Endothelial cell of umbilical vein (primary cell): Measurements from ENCODE around the gene CTSA. TPM values are rescaled to one million over a fixed set of nuclear protein-coding genes. Genes with fewer than 3 reads are reported as not detected.
A peak's percentile ranks its signal among the peaks of the same experiment; 100 is the strongest.

Experiments
- BruUV-seq: library from RNA; stranded (reverse); fragments of 400-500 nt; replicated peaks from 2 replicates; lab custom pipeline; 2021; lab: Mats Ljungman, UMichigan
- CTCF ChIA-PET: fragments of 300-600, 350-600 bp; sonication (Branson Sonifier 250); formaldehyde crosslinking; loops from one replicate; lab custom pipeline; 2021; ENCODE audit warnings: antibody characterized with exemption, inconsistent platforms; lab: Charles Lee
- POLR2A ChIA-PET: fragments of 300-600, 350-600 bp; sonication (Branson Sonifier 250); formaldehyde crosslinking; loops from one replicate; lab custom pipeline; 2021; ENCODE audit warnings: antibody characterized with exemption, inconsistent platforms; lab: Charles Lee
- DNase-seq: peaks from one replicate; pipeline ENCODE4 v3.0.0-alpha.2; 2011; ENCODE audit warnings: low read depth, low spot score
- FAIRE-seq: peaks from 2 replicates; lab custom pipeline; 2011; peaks lifted over from hg19 to GRCh38; lab: Jason Lieb, UNC
- H2AFZ ChIP-seq: 2 replicates; pipeline ENCODE4 v1.6.0; 2012; ENCODE audit warnings: low read depth, low read length, control low read depth, inconsistent platforms
- H3K27ac ChIP-seq: 2 replicates; pipeline ENCODE4 v1.5.1; 2011; ENCODE audit warnings: low read depth, mild to moderate bottlenecking, control low read depth, low read length, moderate library complexity; ENCODE audit not compliant: insufficient read depth
- H3K27me3 ChIP-seq, 2 experiments: 2 replicates each; pipeline versions ENCODE4 v1.6.0 to v1.6.1; 2011; ENCODE audit warnings: low read length in 2 of 2, mixed read lengths in 1 of 2; ENCODE audit not compliant: control insufficient read depth in 2 of 2, insufficient read depth in 2 of 2
- H3K36me3 ChIP-seq, 2 experiments: 2 replicates in 1 of 2; 3 replicates in 1 of 2; pipeline ENCODE4 v1.5.1; 2011; ENCODE audit warnings: low read length in 2 of 2, mild to moderate bottlenecking in 1 of 2, moderate library complexity in 1 of 2; ENCODE audit not compliant: control insufficient read depth in 2 of 2, insufficient read depth in 2 of 2; ENCODE audit errors: extremely low read depth in 1 of 2
- H3K4me1 ChIP-seq: 3 replicates; pipeline ENCODE4 v1.5.1; 2011; ENCODE audit warnings: mild to moderate bottlenecking, low read length; ENCODE audit not compliant: control insufficient read depth, insufficient read depth; ENCODE audit errors: extremely low read depth
- H3K4me2 ChIP-seq: 2 replicates; pipeline ENCODE4 v1.6.1; 2011; ENCODE audit warnings: low read length, control low read depth, mixed read lengths; ENCODE audit not compliant: insufficient read depth
- H3K4me3 ChIP-seq, 3 experiments: fragments of 200-600 bp in 1 of 3; sonication (generic), shearing (Covaris generic) in 1 of 3; replicated peaks in 1 of 3; 2 replicates each; pipeline ENCODE4 v1.5.1; 2011 to 2016; ENCODE audit warnings: control low read depth in 3 of 3, low read length in 3 of 3, mild to moderate bottlenecking in 2 of 3, inconsistent platforms in 1 of 3, low read depth in 1 of 3, moderate library complexity in 1 of 3; ENCODE audit not compliant: insufficient read depth in 1 of 3
- H3K79me2 ChIP-seq: 2 replicates; pipeline ENCODE4 v1.6.0; 2012; ENCODE audit warnings: low read length, inconsistent platforms; ENCODE audit not compliant: control insufficient read depth, insufficient read depth
- H3K9ac ChIP-seq: replicated peaks from 2 replicates; pipeline ENCODE3; 2011; ENCODE audit warnings: low read length, control low read depth; ENCODE audit not compliant: insufficient read depth; ENCODE audit errors: extremely low read depth
- H3K9me1 ChIP-seq: replicated peaks from 3 replicates; pipeline ENCODE4 v1.6.0; 2011; ENCODE audit warnings: mild to moderate bottlenecking, low read length; ENCODE audit not compliant: control insufficient read depth, insufficient read depth; ENCODE audit errors: extremely low read depth
- H3K9me3 ChIP-seq: replicated peaks from 2 replicates; pipeline ENCODE4 v1.5.1; 2012; ENCODE audit warnings: low read length, inconsistent platforms; ENCODE audit not compliant: control insufficient read depth, insufficient read depth
- H4K20me1 ChIP-seq: replicated peaks from 2 replicates; pipeline ENCODE3; 2011; ENCODE audit warnings: mild to moderate bottlenecking, low read length; ENCODE audit not compliant: control insufficient read depth, insufficient read depth; ENCODE audit errors: extremely low read depth
- CTCF ChIP-seq, 2 donors: IDR thresholded peaks; 1 replicate in 1 of 2; 2 replicates in 1 of 2; pipeline ENCODE4 v1.5.1; 2011; ENCODE audit warnings: low read length in 2 of 2, mild to moderate bottlenecking in 2 of 2, moderate library complexity in 2 of 2, control low read depth in 1 of 2, inconsistent platforms in 1 of 2, low read depth in 1 of 2; ENCODE audit not compliant: insufficient read depth in 1 of 2; ENCODE audit errors: extremely low read depth in 1 of 2
- EZH2 ChIP-seq: IDR thresholded peaks from 2 replicates; pipeline ENCODE4 v1.6.1; 2012; ENCODE audit warnings: borderline replicate concordance, low read depth, mild to moderate bottlenecking, moderate library complexity, low read length, inconsistent platforms; ENCODE audit not compliant: severe bottlenecking
- FOS ChIP-seq: IDR thresholded peaks from 2 replicates; pipeline ENCODE4 v1.6.1; 2011; ENCODE audit warnings: mild to moderate bottlenecking, low read length, moderate library complexity, borderline replicate concordance; ENCODE audit not compliant: insufficient read depth
- GATA2 ChIP-seq: IDR thresholded peaks from 2 replicates; pipeline ENCODE4 v1.7.0; 2011; ENCODE audit warnings: low read depth, mild to moderate bottlenecking, moderate library complexity, mixed read lengths, low read length; ENCODE audit not compliant: insufficient read length, insufficient read depth
- JUN ChIP-seq: IDR thresholded peaks from 2 replicates; pipeline ENCODE4 v1.6.1; 2011; ENCODE audit warnings: borderline replicate concordance, low read depth; ENCODE audit not compliant: insufficient read length, insufficient read depth
- MYC ChIP-seq: IDR thresholded peaks from one replicate; pipeline ENCODE4 v1.6.1; 2011; ENCODE audit warnings: mild to moderate bottlenecking, low read depth, low read length
- POLR2A ChIP-seq: IDR thresholded peaks from 2 replicates; pipeline ENCODE4 v1.6.1; 2012; ENCODE audit warnings: low read depth, mild to moderate bottlenecking, control low read depth, low read length
- POLR2AphosphoS5 ChIP-seq: IDR thresholded peaks from 2 replicates; pipeline ENCODE4 v1.6.1; 2012; ENCODE audit warnings: low read depth, mild to moderate bottlenecking, control low read depth, low read length, moderate library complexity; ENCODE audit not compliant: insufficient read depth
- dilution Hi-C: fragments of 300-500 bp; cut with MboI; formaldehyde crosslinking; loops from one replicate; pipeline ENCODE4 v1.15.0; 2019; ENCODE audit warnings: low sequenced_read_pairs; ENCODE audit not compliant: extremely low pct_ligation_motif_present
- intact Hi-C: fragments of 100-400 bp; cut with micrococcal nuclease; formaldehyde crosslinking; loops from one replicate; pipeline ENCODE4 v1.10.0; 2022
- polyA plus RNA-seq, 4 experiments: library from polyadenylated mRNA; depleted of rRNA in 3 of 4; stranded (reverse) in 3 of 4; unstranded in 1 of 4; fragments of >200 nt; gene quantifications; 2 replicates each; pipeline versions ENCODE4 v1.2.1 to v1.2.3, GENCODE V29; 2011 to 2012; ENCODE audit warnings: missing spikeins in 1 of 4
- total RNA-seq: library from RNA; stranded (reverse); gene quantifications from 2 replicates; pipeline ENCODE4 v1.2.3, GENCODE V29; 2021

Gene CTSA
- total and polyA plus RNA-seq, 2 donors (not counting 3 experiments of a cell fraction or from before 2014, with no cell fraction given) = 169 to 409 TPM

- no peaks in the 10 kb centered on the region for H4K20me1 ChIP-seq
- no peaks in the 10 kb centered on the region for H3K79me2 ChIP-seq
- BruUV-seq = no TSS peak
- ChIA-PET POLR2A (interaction anchor here (2.2 kb wide), 1 partner anchor 13 kb away, joined by 9 read pairs; the partner anchor contains the start of gene ZSWIM1), CTCF (interaction anchor here (1.9 to 2.0 kb wide), 2 partner anchors 23 to 44 kb away, joined by 5 to 6 read pairs; partner anchors contain the start of genes CTSA and NEURL2)
- H3K36me3 ChIP-seq = no peaks in the 10 kb centered on the region
- no peak overlapping the region for H2AFZ ChIP-seq
- H3K9me3 ChIP-seq = no peaks in the 10 kb centered on the region
- H3K4me3 ChIP-seq = no peak overlapping the region
- no peak overlapping the region for H3K4me2 ChIP-seq
- no peak overlapping the region for H3K27ac ChIP-seq
- FAIRE-seq = no peak
- DNase-seq = peak; percentile 17
- H3K9me1 ChIP-seq = no peaks in the 10 kb centered on the region
- H3K9ac ChIP-seq = no peak overlapping the region
- dilution Hi-C loops (no loop called here), intact Hi-C loops (no loop called here)
- TF ChIP-seq CTCF (IDR thresholded peaks at IDR 0.05; ENCODE audit: extremely low read depth in 1 of 2, insufficient read depth in 1 of 2, low read depth in 1 of 2, low read length in 2 of 2) (no peak), POLR2A (no peak), MYC (no peak), POLR2AphosphoS5 (no peak), GATA2 (no peak), FOS (no peak), EZH2 (no peak), JUN (no peak)
- no peaks in the 10 kb centered on the region for H3K27me3 ChIP-seq
- H3K4me1 ChIP-seq = no peaks in the 10 kb centered on the region
Measured at GRCh38 chr20:45867819-45868176, 23.3 kb upstream of the CTSA start.
